GM21529 (cell line): ENCODE results near the gene ZNF438.
"Not testable (repeated sequence)": the region's sequence is repeated elsewhere in the genome, so short reads cannot be mapped to it uniquely, and the experiment has no call there.

Source experiments
- ATAC-seq: cut with Tn5 transposase; IDR thresholded peaks from one replicate; pipeline ENCODE4 v1.9.1; 2021; ENCODE audit not compliant: unreplicated experiment

The ZNF438 gene

GRCh38 chr10:30816159-30816819 lies 215.4 kb downstream of the ZNF438 start:
- ATAC-seq: no peak

DNA sequence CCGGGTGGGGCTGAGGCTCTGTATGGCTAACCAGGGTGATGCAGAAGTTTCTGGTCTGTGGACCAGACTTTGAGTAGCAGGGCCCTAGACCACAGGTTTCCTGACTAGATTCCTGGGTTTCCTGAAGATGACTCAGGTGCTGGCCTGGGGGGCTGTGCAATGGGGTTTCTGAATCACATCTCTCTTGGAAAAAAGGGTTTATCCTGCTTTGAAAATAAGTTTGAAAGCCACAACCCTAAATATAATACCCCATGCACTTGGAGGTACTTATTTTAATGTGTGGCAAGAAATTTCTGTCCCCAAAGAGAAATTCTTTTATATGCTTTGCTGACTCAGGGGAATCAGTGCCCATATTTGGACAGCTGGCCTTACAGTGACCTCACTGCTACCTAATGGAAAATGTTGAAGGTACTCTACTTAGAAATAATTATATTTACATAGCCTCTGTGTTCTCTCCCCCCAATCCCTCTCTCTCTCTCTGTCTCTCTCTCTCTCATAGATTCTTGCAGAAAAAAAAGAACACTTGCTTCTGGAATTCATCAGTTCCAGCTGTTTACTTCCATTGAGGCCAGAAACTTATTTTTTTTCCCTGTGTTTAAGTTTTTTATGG lies 217.7 kb downstream of the ZNF438 start:
- ATAC-seq: no peak

DNA sequence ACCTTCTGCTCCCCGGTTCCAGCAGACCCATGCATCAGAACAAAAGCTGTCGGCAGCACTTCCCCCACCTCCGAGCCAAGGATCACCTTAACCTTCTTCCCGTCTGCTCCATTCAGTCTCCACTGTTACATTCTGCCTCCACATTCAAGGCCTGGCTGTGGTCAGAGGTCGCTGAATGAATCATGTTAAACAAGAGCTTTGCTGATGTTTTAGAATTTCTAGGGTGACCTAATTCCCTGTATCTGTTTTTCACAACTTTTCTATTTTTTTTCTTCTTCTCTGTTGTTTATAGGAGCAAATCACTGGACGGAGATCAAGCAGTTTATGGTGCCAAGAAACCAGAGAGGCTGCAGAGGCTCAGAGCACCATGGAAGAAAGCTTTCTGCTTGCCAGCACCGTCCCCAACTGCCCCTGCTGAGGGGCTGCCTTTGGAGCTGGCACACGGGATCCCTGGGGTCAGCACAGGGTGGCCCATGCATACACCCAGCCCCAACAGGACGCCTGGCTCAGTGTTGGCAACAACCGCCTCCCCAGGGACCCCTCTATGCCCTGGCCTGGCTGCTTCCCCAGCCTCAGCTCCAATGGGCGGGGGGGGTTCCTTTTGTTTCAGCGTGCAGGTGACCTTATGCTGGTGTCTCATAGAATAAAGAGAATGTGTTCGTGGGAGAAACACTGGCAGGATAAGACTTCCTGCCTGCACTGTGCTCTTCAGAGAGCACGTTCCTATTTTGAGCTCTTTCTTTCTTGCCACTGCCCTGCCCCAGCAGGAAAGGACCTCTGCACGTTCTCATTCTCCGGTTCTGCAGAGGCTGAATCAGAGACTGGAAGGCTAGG lies 219.4 kb downstream of the ZNF438 start:
- no peak for ATAC-seq

DNA sequence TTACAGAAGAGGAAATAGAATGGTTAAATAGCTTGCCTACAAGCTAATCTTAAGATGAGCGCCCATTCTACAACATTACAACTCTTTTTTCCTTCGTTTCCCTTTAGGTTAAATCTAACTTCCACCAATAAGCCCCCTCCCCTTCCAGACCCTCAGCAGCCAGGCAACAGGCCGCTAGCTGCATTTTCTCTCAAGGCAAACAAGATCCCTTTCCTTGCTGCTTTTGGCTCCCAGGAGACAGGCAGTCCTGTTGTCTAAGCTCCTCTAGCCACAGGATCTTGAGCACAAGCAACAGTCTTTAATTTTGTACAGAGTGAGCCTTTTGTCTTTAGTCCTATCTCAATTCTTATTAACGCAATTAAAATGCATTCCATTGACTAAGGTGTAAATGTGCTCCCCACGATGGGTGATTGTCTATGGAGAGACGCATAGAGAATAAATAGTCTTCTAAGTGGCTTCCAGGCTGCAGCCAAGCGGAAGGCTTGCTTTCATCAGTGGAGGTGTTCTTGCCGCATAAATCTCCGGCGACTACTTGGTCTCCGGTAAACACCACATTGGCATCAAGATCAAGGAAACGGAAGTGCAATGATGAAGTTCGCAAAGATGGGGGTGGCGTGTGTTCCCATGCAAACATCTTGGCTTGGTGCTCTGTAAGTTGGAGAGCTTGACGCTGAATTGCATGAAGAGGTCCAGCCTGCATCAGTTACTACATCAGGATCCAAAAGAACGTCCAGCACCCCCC lies 220.2 kb downstream of the ZNF438 start:
- no peak for ATAC-seq

GRCh38 chr10:30810416-30810815 lies 221.2 kb downstream of the ZNF438 start:
- ATAC-seq: no peak

- no peak for ATAC-seq
Measured at GRCh38 chr10:30806850-30807249, 224.8 kb downstream of the ZNF438 start.

DNA sequence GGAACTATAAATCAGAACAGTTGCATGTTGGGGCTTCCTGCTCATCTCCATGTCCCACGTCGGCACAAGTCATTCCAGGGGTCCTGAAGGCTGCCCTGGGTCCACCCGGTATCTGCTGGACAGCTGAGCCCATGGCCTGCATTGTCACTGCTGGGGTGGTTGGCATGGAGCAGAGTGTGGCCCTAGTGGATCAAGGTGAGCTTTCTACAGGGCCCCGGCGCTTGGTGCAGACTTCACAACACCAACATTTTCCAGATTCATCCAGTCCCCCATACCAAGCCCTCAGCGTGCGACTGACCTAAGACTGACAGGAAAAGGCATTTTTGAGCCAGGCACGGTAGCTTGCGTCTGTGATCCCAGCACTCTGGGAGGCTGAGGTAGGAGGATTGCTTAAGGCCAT lies 226.6 kb downstream of the ZNF438 start:
- no peak for ATAC-seq

- no peak for ATAC-seq
Measured at GRCh38 chr10:30804478-30805055, 227.1 kb downstream of the ZNF438 start.

DNA sequence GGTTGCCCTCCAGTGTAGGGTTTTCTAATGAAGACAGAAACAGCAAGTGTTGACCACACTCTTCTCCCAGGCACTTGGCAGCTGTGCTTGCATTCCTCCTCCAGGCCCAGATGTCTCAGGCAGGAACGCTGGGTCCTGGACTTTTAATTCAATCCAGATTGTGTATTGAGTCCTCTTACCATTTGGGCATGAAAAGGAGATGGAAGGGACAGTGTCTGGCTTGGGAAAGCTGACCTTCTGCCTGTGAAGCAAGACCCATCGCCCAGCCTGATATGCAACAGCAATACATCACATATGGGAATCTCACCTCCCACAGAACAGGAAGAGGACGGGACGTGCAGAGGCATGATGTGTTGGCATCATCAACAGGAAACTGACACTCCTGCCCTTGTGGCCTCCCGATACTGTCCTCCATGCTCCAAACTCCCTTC lies 227.8 kb downstream of the ZNF438 start:
- ATAC-seq: no peak

DNA sequence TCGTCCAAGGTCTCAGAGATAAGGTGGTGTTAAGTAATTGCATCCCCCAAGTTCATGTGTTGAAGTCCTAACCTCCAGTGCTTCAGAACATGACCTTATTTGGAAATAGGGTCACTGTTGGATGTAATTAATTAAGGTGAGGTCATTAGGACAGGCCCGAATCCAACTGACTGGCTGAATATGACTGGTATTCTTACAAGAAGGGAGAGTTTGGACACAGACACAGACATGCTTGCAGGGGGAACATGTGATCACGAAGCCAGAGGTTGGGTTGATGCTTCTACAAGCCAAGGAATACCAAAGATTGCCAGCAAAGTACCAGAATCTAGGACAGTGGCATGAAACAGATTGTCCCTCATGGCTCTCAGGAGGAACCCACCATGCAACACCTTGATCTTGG lies 228.6 kb downstream of the ZNF438 start:
- ATAC-seq: no peak

- ATAC-seq: no peak
Measured at GRCh38 chr10:30800368-30800767, 231.3 kb downstream of the ZNF438 start.

DNA sequence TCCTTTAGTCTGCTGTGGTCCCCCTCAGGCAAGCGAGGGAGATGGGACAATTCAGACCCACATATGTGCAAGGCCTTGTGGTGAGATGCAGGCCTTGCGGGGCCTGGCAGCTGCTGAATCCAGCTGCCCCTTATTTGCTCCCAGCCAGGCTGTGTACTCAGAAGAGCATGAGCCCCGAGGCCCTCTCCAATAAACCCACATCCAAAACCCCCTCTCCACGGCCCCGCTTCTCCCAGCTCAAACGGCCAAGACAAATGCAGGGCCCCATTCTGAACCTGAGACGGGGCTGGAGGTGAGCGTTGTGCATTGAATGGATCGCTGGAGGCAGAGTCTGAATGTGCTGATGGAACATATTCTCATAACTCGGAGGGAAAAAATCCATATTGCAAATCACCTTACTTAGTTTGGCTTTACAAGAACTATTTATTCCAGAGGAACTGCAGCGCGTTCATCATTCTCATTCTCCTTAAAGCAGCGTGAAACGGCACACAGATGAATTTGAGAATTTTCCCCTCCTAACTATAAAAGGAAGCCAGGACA lies 232.9 kb downstream of the ZNF438 start:
- no peak for ATAC-seq

DNA sequence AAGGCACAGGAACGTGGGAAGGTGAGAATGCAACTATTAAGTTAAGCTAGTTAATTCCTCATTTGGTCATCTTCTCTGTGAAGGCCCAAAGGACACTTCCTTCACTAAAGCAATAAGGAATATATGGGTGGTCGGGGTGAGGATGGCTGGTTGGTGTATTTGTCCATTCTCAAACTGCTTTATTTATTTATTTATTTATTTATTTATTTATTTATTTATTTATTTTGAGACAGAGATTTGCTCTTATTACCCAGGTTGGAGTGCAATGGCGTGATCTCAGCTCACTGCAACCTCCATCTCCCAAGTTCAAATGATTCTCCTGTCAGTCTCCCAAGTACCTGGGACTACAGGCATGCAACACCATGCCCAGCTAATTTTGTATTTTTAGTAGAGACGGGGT lies 236.6 kb downstream of the ZNF438 start:
- ATAC-seq: not testable (repeated sequence)
